NCI-H2107 (cell line): ENCODE measurements around the gene STC2.

Experiments
- DNase-seq: peaks from one replicate; lab custom pipeline; 2025; lab: John Stamatoyannopoulos, UW

STC2 gene

DNA sequence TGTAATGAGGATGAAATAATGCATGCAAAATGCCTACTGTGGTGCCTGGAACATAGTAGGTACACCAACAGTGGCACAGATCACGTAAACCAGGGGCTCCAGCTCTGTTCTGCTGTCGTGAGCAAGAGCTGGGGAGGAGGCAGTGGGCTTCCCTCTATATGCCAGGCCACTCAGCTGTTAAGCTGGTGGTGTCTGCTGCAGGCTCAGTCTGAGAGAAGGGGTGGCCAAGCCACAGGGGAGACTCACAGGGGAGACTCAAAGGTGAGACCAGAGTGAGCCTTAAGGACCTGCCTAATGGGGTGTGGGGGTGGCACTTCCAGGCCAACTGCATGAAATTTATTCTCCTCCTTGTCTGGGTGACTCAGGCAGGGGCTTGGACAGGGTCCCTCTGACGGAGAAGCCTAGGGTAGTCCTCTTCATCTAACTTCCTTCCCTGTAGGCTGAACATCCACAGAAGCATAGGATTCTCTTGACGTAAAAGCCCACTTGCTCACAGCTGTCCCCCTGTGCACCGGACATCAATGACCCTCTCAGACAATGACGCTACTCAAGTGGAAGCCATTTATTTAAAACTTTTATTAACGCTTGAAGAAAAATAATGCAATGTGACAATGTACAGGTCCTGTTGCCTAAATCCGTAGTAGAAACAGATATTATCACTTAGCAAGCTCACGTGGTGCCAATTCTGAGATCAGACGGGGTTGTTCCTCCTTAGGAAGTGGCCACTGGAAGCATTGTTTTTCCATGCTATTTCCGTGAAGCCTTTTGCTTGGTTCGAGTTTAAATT, 13.9 kb downstream of the STC2 start:
- DNase-seq, result no peak

DNA sequence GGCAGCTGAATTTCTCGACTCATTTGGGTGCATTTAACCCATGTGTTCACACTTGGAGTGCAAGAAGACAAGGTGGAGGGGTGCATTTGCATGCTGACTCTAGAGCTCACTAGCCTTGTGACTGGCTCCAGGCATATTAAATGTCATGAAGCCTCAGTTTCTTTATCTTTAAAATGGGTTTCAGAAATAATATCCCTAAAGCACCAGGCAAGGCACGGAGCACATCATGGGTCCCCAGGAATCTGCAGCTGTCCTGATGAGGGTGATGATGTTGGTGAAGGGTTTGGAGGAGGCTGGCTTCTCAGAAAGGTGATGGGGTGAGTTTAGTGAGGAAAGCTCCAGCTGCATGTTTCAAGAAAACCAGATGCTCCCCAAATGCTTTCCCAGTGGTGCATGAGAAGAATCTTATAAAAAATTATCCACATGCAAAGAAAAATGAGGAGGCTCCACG, 14.8 kb downstream of the STC2 start:
- no peak for DNase-seq

DNA sequence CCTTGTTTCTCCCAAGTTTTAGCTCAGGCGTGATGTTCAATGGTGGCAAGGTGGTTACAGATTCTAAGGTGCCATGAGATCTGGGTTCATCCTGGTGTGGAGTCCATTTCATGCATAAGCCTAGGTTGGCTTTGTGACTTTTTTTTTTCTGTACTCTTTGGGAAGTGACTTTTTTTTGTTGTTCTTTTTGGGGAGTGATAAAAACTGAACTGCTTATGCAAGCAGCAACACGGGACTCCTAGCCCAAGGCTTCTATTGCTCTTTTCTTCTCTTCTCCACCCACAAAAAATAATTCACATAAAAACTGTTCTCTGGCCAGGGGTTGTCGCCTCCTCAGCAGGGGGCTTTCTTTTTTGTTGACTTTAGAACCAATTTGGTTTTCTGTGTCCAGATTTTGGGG, 15.4 kb downstream of the STC2 start:
- no peak for DNase-seq

DNA sequence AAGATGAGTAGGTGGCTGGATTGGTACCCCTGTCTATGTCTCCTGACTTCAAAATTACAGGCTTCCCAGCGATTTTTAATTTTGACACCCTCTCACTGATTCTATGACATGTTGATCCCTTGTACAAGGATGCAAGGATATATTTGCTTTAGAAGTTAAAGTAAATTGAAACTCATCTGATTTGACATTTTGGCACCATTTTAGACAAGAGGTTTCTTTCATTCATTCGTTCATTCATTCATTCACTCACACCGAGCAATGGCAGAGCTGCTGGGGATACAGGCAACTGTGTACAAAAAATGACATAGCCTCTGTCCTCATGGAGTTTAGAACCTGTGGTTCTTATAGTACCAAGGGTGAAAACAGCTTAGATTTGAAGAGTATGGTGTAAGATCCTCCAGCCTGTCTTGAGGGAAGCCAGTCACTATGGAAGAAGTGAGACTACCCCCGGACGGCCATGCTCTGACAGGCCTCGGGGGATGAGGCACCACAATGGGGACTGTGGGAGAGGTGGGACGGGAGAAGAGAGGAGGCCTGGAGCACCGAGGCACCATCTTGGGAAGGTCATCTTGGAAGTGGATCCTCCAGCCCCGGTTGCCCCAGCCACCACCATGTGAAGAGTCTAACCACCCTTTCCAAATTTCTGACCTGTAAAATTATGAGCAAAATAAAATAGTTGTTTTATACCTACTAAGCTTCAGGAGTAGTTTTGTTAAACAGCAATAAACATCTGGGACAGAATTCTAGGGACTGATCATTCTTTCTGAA, 16.2 kb downstream of the STC2 start:
- no peak for DNase-seq

DNA sequence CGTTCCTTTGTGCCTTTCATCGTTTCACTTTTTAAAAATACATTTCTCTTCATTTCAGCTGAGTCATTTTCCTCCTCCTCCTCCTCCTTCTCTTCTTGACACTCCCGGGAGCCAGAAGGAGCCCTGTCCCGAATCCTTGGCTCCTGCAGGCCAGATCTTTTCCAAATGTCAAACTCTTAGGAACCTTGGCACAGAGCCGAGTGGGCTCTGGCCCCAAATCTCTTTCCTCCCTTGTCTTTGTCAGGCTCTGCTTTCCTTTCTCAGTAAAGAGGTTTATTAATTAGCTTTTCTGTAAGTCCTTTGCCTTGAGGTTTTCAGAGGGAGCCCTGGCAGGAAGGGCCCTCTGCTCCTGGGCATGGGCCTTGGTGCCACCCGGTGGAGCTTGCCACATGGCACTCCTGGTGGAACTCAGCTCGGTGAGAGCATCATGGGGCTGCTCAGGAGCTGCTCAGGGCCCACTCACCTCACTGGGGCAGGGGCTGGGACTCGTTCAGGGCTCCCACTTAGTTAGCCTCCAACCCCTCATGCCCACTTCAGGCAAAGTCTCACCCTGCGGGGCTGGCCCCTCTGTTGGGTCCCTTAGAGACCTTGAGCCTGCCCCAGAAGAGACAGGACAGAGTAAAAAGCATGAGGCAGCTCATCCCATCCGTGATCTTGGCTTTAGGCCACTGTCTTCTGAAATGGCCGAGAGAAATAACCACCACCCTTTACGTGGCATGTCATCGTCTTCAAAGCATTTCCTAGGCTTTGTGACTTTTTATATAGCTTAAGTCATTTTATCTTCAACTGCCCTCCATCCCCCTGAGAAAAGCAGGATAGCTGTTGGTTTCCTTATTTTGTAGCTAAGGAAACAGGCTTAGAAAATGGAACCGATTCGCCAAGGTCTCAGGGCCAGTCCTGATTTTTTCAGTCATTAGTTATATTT, 17.1 kb downstream of the STC2 start:
- DNase-seq, result no peak

DNA sequence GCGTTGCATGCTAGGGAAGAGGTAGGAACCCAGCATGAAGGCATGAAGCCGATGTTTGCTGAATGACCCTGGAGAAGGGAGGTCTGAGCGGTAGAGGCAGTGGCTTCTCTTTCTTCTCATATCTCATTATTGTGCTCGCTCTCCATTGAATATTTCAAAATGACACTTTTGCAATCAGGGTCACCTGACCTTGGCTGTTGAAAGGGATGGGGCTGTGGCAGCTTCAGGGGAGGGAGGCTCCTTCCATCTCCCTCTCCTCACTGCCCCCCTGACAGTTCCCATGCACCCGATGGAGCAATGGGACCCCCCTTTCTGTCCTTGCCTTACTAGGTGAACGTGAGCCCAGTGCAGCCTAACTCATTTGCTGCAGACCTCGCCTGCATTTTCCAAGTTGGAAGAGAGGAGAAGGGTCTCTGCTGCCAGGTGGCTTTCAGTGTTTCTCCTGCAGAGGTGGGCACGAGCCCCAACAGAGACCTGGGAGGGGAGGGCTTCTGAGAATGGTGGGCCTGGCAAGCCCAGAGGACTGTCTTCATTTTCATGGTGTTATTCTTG, 17.9 kb downstream of the STC2 start:
- no peak for DNase-seq

DNA sequence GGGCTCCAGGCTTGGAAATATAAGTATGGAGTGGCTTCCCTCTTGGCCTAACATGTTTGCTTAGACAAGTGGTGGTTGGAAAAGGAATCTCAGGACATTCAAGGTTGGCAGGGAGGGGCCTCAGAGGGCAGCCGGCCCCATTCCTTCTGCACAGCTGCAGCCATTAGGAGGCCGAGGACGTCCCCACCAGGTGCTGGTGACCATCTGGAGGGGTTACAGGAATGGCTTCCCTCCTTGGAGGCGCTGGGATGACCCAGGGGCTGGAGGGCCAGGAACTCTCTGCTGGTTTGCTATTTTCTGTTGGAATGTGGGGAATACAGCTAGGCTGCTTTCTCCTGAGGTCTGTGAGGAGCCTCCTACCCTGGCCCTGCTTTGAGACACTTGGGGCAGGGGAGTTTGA, 18.5 kb downstream of the STC2 start:
- DNase-seq, result no peak

DNA sequence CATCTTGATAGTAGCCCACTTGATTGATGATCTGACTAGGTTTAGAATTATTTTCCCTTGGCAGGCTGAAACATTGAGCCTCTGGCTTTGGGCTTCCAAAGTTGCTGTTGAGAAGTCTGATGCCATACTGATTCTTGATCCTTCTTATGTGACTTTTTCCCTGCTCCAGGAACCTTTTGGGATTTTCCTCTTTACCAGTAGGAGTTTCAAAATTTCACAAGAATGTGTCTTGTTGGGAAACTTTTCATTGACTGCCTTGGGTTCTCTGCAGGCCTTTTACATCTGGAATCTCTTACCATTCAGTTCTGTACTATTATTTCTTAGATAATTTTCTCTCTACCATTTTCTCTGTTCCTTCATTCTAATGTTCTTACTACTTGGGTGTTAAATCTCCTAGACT, 20.0 kb downstream of the STC2 start:
- no peak for DNase-seq

DNA sequence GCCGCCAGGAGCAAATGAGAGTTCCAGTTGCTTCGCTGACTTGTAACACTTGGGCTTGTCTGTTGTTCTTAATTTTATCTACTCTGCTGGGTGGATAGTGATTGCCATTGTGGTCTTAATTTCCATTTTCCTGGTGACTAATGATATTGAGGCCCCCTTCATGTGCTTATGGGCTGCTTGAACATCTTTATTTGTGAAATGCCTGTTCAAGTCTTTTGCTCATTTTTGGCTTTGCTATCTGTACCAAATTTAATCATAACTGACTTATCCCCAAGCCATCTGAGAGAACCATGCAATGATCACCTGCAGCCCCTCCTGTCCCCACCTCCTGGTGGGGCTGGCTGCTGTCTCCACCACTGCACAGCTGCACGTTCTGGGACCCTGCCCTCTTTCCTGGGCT, 20.5 kb downstream of the STC2 start:
- DNase-seq, result no peak

DNA sequence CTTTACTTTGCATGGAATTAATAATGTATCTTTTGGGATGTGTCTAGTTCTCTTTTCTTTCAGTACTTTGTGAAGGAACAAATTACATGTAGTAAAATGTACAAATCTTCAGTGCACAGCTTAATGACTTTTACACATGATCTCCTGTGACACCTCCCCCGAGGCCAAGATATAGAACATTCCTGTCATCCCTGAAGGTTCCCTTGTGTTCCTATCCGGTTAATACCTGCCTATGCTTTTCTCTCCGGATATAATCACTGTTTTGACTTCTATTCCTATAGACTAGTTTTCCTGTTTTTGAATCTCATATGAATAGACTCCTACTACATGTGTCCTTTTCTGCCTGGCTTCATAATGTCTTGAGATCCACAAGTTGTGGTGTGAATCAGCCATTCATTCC, 21.5 kb downstream of the STC2 start:
- DNase-seq, result no peak

DNA sequence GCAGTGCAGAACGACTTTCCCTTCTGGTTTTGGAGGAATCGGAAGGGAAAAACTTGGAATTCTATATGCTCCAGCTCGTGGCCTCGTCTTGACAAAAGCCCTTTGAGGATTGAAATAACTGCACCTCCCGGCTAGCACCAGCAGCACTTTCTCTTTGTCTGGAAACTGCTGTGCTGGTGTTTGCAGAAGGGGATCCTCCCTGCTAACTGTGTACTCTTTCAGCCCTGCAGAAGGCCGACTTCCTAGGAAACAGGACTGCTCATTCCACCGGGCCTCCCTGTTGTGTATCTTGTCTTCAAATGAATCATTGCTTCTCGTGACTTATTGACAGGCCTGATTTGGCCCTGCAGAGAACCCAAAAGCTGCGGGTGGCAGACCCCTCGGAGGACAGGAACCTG, 23.6 kb downstream of the STC2 start:
- DNase-seq, result no peak

DNA sequence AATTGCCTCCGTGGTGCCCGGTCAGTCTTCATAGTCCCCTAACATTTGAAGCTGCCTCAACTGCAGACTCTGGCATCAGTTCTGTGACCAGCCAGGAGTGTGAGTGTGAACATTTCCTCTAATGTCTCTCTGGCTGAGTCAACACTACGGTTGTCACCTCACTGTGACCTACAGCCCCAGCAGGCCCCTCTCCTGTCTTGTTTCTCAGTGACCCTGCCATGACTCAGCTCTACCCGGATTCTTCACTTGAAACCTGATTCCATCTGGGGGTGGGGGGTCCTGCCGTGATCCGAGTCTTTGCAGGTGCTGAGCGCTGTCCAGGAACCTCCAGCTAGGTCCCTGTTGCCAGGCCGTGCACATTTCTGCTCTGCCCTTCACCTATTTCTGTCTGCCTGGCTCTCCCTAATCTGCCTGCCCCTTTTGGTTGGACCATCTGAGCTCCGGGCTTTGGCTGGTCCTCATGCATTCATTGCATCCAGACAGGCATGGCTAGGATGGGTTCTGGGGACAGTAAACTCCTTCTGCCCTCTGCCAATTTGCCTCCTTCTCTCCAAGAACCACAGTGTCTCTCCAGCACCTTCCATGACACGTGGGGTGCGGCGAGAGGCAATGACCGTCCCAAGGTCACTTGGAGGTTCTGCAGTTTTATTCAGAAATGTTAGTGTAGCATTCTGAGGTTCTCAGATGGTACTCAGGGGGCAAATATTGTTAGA, 24.2 kb downstream of the STC2 start:
- DNase-seq, result no peak

DNA sequence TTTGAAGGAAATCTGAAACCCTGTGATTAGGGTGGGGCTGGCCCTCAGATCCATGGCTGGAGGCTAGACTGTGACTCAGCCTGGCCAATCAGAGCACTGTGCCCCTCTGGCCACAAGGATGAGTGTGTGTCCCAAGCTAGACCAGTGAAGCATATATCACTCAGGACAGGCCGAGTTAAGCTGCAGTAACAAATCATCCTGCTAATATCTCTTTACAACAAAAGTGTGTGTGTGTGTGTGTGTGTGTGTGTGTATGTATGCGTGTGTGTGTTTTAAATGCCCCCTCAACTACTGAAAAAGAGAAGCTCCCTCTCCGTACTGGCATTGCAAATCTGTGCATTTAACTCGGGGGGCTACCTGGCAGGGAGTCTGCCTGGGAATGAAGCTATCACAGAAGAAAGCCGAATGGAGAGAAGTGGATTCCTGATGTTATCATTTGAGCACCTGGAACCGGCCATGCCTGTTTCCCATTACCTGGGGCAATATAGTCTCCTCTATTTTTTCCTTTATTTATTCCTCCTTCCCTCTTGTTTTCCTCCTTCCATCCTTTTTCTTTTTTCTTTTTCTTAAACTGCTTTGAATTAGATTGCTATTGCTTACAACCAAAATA, 25.6 kb downstream of the STC2 start:
- no peak for DNase-seq

DNA sequence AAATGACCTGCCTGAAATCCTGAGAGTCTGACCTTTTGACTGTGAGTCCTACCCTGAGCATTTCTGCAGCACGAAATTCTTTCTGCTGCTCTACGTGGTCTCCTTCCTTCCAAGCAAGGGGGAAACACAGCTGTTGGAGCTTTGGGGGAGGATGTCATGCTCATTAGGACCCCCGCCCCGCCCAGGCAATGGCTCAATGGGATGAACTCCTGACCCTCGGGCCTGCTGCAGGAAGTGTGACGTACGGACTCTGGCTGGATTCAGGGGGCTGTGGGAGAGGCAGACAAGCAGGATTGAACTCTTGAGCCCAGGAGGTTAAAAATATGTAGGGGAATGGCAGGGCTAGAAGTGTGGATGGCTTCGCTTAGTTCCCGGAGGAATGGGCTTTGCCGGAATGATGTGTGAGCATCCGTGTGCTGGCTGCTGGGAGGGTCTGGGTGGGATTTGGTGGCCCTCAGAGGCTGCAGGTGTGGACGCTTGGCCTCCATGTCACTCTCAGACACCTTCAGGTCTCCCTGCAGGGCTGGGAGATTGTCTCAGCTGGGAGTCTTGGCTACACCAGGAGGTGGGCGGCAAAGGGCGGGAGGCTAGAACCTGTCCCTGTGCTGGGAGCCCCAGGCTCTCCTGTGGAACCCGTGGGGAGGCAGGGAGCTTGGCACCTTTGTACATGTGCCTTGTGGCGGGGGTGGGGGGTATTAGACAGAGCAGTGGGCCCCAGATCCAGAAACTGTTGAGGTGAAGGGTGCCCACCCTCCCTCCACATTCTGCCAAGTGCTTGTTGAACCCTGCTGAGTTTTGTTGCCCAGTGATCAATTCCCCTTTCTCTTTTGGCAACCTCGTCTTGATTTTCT, 26.3 kb downstream of the STC2 start:
- no peak for DNase-seq

DNA sequence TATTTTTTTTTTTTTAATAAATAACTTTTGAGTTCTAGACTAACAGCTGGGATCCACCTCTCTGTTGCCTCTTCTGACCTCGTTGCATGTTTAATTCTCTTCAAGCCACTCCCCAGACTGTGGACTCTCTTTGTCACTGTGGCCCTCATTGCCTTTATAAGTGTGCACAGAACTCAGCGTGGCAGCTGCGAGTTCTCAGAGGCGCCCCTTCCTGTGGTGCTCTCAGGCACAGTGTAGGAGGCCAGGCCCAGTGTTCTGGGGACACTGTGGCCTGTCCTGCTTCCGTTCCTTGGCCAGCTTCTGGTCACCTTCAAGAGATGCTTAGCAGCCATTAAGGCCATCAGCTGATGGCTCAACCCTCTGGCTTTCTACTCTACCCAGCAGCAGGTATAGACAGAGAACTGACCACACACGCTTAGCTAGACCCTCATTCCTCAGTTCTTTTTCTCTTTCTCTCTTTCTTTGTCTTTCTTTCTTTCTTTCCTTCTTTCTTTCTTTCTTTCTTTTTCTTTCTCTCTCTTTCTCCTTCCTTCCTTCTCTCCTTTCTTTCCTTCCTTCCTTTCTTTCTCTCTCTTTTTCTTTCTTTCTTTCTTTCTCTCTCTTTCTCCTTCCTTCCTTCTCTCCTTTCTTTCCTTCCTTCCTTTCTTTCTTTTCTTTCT, 27.7 kb downstream of the STC2 start:
- DNase-seq, result no peak

DNA sequence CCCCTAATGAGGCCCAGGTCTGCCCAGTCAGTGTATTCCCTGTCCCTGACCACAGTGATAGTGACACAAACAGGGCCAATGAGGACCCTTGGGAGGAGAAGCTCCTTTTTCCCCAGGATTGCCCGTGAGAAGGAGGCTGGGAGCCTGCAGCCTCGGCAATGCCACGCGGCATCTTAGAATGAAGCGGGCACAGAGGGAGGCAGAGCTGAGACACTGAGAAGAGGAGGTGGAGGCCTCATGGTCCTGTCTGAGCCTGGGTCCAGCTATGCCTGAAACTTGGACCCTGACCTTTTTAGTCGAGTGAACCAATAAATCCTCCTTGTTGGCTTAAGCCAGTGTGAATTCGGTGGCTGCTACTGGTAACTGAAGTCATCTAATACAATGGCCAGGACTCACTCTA, 28.4 kb downstream of the STC2 start:
- DNase-seq, result no peak

DNA sequence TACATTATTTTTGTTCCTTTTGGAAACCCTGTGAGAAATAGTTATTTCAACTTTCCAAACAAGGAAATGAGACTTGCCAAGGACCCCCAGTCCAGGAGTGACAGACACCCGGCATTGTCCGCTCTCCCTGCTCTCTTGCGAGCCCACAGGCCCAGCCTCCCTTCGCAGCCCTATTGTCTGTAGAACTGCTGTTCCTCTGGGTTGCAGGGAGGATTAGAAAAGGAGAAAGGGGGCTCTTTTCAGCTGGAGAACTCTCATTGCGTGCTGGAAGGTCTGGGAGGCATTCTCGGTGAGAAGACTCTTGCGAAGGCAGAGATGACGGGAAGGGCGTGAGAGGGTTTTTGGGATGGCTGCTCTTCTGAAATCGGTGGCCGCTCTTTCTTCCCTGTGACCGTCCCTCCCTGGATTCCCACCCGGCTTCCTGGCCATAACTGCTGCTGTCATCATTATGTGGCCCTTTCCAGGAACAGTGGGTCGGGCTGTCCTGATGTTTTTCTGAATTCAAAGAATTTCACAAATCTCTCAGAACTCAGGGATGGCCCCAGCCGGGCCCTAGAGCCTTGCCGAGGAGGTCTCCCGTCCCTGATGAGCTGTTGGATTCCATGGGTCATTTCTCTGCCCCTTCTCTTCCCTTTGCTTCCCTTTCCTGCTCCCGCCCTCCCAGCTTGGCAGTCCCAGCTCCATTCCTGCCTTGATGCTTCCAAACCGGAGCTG, 29.8 kb downstream of the STC2 start:
- DNase-seq, result no peak

DNA sequence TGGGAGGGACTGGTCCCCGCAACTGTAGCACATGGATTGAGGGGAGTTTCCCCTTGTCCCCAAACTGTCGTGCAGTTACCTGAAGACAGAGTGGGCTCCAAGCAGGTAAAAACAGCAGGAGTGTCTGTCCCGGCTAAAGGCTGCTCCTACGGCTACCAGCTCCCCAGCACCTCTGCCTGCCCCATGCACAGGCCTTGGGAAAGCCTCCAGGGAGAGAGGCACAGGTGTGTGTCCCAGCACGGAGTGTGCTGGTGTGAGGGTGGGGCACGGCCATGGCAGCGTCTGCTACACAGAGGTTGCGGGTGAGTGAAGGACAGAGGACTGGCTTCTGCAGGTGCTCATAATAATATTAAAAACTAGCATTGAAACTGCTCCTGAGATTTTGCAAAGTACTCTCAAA, 30.4 kb downstream of the STC2 start:
- no peak for DNase-seq
